G401.6 (cell line): ENCODE data around the gene PLCB3.
"Not testable (repeated sequence)": the region's sequence is repeated elsewhere in the genome, so short reads cannot be mapped to it uniquely, and the experiment has no call there.

Experiments used
- FAIRE-seq: peaks from 2 replicates; lab custom pipeline; 2012; peaks lifted over from hg19 to GRCh38; lab: Jason Lieb, UNC

PLCB3 gene

GRCh38 chr11:64237484-64237951 is 13.8 kb upstream of the PLCB3 start:
- no peak for FAIRE-seq

DNA sequence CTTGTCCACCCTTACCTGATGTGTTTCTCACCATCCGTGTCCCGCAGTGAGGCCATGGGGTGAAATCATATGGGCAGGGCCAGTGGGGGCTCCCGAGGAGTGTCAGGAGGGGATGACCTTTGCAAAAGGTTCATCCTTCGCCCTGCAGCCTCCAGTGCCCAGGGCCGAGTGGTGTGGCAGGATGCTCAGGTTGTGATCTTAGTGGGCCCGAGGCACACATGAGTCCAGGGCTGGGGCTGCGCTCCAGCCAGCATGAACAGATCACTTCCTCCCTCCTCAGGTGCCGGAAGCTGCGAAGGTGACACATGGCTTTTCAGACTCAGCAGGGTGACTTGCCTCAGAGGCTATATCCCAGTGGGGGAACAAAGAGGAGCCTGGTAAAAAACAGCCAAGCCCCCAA is 13.3 kb upstream of the PLCB3 start:
- no peak for FAIRE-seq

GRCh38 chr11:64238999-64239398 is 12.3 kb upstream of the PLCB3 start:
- FAIRE-seq: no peak

GRCh38 chr11:64239662-64240434 is 11.5 kb upstream of the PLCB3 start:
- no peak for FAIRE-seq

GRCh38 chr11:64240435-64241240 is 10.7 kb upstream of the PLCB3 start, which contains the start of gene FKBP2:
FKBP2 (plus strand) TSS chr11:64241095; CDS start chr11:64242388, 1,293 bp downstream.
- peak; percentile 61 for FAIRE-seq

- FAIRE-seq: peak; percentile 97
These were observed 10.2 kb upstream of the PLCB3 start for GRCh38 chr11:64241241-64241490.

DNA sequence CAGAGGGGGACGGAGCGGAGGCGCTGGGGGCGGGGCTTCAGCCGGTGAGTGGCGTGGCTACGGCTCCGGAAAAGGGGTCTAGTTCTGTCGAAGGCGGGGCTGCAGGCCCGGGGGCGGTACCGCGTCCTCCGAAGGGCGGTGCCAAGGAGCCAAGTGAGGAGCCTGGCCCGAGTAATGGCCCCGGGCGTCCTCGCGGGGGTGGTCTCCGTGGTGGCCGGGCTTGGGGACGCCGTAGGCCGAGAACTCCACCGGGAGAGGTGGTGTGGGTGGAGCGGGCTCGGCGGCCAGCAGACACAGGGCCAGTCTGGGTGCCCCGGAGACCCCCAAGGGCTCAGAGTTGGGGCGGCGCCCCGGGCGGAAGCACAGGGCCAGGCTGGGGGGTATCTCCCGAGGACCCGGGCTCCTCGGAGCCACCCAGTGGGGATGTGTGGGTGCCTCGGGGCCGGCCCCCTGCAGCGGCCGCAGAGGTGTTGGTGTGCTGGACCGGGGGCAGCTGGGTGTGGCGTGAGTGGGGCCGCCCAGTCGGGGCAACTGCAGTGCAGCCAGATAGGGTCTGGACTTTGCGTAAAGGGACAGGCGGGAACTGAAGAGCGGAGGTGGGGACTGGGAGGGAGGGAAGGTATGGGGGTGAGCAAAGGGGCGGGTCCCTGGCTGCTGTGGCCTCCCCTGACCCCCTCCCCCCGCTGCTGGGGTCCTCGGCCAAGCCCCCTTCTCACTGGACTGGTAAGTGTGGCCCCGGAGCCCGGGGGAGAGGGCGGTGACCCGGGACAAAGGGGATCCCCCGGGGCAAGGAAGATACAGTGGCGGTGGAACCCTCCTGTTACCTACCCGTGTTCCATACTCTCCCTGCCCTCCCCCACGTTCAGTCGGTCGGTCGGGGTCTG is 9.6 kb upstream of the PLCB3 start:
- no peak for FAIRE-seq

GRCh38 chr11:64243236-64243854 is 8.0 kb upstream of the PLCB3 start:
- FAIRE-seq: no peak

DNA sequence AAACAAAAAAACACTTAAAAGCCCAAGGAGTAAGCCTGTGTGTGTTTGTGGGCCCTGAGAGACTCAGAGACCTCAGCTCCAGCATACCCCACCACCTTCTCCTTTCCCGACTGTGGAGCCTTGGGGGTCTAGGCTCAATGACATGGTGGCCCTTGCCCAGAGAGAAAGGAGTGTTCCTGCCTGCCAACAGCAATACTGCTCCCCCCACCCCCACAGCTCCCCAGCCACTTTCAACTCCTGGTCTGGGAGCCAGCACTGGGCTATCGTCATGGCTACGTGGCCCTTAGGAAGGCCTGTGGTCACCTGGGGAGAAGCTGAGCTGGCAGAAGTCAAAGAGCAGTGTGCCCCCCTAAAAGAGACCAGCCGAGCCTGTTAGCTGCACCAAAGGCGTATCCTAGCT is 7.2 kb upstream of the PLCB3 start:
- FAIRE-seq: no peak

- no peak for FAIRE-seq
These were observed 6.4 kb upstream of the PLCB3 start for GRCh38 chr11:64244966-64245365.

DNA sequence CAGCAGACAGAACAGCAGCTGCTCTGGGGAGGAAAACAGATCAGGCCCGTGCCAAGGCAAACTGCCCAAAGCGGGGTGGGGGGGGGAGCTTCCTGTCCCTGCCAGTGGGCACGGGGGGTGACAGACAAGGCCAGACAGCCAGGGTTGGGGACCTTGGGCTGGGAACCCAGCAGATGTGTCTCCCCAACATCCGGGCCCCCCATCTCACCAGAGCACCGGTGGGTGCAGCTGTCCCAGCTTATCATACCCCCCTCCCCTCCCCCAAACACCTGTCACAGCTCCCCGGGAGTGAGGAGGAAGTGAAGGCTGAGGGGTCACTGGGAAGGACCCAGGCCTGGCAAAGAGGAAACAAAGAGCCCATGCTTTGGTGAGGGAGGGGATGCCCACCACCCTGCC is 5.9 kb upstream of the PLCB3 start:
- FAIRE-seq: no peak

DNA sequence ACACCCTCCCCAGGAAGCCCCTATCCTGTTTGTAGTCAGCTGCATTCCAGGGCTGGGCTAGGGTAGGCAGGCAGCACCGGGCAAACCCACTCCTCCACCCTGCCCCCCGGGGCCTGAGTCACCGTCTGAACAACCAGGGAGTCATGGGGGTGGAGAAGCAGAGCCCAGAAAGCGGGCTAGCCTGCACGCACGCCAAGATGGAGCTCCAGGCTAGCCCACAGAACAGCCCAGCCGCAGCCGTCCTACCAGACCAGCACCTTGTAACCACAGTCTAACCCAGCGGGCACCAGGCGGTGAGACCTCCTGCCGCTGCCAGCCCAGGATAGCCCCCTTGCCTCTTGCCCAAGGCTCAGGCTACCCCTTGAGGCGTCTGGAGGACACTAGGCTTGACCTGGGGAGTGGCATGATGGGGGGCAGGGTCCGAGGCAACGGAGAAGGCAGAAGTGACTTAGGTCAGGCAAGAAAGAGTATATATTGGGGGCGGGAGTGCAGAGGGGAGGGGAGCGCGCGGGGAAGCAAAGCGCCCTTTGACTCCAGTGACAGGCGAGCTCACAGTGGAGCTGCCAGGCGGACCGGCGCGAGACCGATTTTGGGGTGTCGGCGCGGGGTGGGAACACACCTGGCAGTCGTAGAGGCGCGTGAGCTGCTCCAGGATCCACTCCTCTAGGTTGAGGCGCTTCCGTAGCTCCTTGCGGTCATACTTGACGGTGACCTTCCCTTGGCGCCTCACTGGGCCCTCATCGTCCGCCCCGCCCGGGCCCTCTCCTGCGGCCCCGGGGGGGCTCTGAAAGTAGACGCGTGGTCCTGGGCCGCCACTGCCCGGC is 5.3 kb upstream of the PLCB3 start:
- FAIRE-seq: no peak

- not testable (repeated sequence) for FAIRE-seq
These were observed 4.8 kb upstream of the PLCB3 start for GRCh38 chr11:64246621-64246870.

GRCh38 chr11:64246871-64247728 is 4.2 kb upstream of the PLCB3 start, which contains the start of gene PPP1R14B:
PPP1R14B (minus strand) TSS chr11:64246943; CDS start chr11:64246673, 270 bp downstream.
- no peak for FAIRE-seq

DNA sequence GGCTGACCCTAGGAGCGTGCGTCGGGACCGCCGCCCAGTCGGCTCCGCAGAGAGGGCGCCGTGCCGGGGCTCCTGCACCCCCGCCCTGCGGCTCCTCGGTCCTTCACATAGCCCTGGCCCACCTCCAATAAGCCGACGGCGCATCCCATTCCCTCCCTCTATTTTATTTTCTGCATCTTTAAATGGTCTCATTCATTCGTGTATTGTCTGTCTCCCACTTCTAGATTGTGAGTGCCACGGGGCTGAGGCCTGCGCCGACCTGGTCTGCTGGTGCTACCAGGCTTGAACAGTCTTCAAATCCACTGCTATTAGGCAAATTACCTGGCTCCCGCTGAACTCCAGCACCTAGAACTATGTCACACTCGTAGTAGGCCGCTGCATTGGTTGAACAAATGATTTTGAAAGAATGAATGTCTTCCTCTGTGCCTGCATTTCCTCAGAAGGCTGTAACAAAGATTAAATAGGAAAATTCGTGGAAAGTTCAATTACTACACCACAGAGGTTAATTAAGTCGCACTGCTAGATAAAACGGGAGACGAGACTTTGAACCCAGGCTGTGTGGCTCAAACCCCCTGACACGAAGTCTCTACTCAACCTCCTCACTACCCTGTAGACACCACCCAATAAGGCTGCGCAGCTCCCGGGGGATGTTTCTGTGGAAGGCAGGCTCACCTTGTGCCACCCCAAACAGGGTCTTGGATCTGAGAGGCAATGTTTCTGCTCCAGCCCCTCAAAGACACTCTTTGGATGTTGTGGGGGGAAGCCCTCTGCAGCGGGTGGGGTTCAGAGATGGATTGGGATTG is 3.4 kb upstream of the PLCB3 start:
- no peak for FAIRE-seq

DNA sequence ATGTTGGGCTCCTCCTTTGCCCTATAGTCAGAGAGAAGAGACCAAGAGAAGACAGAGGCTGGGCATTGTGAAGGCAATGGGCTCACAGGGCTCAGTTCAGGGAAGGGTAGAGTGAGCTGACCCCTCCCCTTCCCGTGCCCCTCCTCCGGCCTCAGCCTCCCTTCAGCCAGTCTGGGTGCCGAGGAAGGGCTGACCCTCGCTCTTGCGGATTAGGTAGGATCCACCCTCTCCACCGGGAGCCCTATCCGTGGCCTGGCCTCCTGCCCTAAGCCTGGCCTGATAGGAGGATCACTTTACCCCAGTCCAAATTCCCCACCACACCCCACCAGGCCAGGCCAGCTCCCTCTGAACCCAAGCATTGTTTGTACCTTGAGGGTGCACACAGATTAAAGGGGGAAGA is 2.8 kb upstream of the PLCB3 start:
- FAIRE-seq: no peak

GRCh38 chr11:64249038-64249437 is 2.3 kb upstream of the PLCB3 start:
- FAIRE-seq: no peak

GRCh38 chr11:64249563-64250414 is 1.5 kb upstream of the PLCB3 start:
- no peak for FAIRE-seq
